Measurements from ENCODE around the gene FBXW4. TPM values are rescaled to one million over a fixed set of nuclear protein-coding genes. Genes with fewer than 3 reads are reported as not detected.

Gene FBXW4
- total and polyA plus RNA-seq, 2 of the 8 experiments (the other 6 are each of a cell fraction or from before 2014, with no cell fraction given), result 29.0 to 32.8 TPM

- TF ChIP-seq CHD7 (IDR thresholded peaks at IDR 0.05; ENCODE audit: insufficient replicate concordance, low read length) (no peak), SUZ12 (IDR thresholded peaks at IDR 0.05; ENCODE audit: low read length) (no peak), KDM5A (IDR thresholded peaks at IDR 0.05; ENCODE audit: low read length) (no peak), CHD2 (IDR thresholded peaks at IDR 0.05; ENCODE audit: low read length) (no peak), GABPA (IDR thresholded peaks at IDR 0.05; ENCODE audit: borderline replicate concordance, insufficient read depth, low read length) (no peak), BCL11A (IDR thresholded peaks at IDR 0.05; ENCODE audit: low read depth in 2 of 2, low read length in 2 of 2) (no peak), POU5F1 (IDR thresholded peaks at IDR 0.05; ENCODE audit: low read depth, low read length) (no peak)
Measured at GRCh38 chr10:101568054-101568745, 126.8 kb downstream of the FBXW4 start (continued).

Measured in H1 (cell line).